ENCODE data around the gene EFHC1. TPM values are rescaled to one million over a fixed set of nuclear protein-coding genes. Genes with fewer than 3 reads are reported as not detected.

The EFHC1 gene
- polyA plus RNA-seq, 1 donor from 2014 or later: 173 TPM

DNA sequence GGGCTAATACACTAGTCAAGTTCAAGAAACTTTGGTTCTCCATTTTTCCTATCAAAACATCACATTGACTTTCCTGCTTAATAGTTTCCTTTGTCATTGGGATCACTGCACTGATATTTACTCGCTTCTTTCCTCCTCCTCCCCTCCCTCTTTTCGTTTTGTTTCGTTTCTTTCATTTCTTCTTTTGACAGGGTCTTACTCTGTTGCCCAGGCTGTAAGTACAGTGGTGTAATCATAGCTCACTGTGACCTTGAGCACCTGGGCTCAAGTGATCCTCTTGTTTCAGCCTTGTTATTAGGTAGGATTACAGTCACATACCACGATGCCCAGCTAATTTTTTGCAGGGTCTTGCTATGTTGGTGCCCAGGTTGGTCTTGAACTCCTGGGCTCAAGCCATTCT is 45.9 kb upstream of the EFHC1 start:
- Histone ChIP-seq H3K27me3 (ENCODE audit: insufficient read depth, low read depth, low read length) (no peaks in the 10 kb centered on the region), H3K79me2 (replicated peaks; ENCODE audit: insufficient read depth, low read length) (no peaks in the 10 kb centered on the region), H3K36me3 (ENCODE audit: insufficient read depth, low read length) (no peaks in the 10 kb centered on the region), H3K27ac (ENCODE audit: low read length) (no peak overlapping the region), H4K20me1 (ENCODE audit: insufficient read depth) (no peaks in the 10 kb centered on the region), H3K4me2 (ENCODE audit: low read length) (no peak overlapping the region), H3K9me3 (ENCODE audit: low read length) (no peaks in the 10 kb centered on the region), H3K4me3 (ENCODE audit: low read length) (no peak overlapping the region), H3K9ac (ENCODE audit: low read length) (no peak overlapping the region), H3K9me2 (ENCODE audit: insufficient read depth, low read length) (no peaks in the 10 kb centered on the region), H3F3A (ENCODE audit: insufficient read depth, low read length, poor library complexity, severe bottlenecking) (no peaks in the 10 kb centered on the region), H2AFZ (ENCODE audit: low read depth, low read length) (no peak overlapping the region)
- TF ChIP-seq EZH2 (IDR thresholded peaks at IDR 0.05; ENCODE audit: borderline replicate concordance, insufficient read depth, low read length, poor library complexity, severe bottlenecking) (no peak), MXI1 (conservative IDR thresholded peaks at IDR 0.05; ENCODE audit: poor library complexity, severe bottlenecking) (no peak), SMC3 (conservative IDR thresholded peaks at IDR 0.05; ENCODE audit: poor library complexity) (no peak), POLR2AphosphoS5 (IDR thresholded peaks at IDR 0.05) (no peak), RAD21 (conservative IDR thresholded peaks at IDR 0.05) (no peak), TAF1 (IDR thresholded peaks at IDR 0.05; ENCODE audit: low read depth) (no peak), EP300 (conservative IDR thresholded peaks at IDR 0.05; ENCODE audit: poor library complexity, severe bottlenecking) (no peak)
- TF ChIP-seq, protein P1, sequence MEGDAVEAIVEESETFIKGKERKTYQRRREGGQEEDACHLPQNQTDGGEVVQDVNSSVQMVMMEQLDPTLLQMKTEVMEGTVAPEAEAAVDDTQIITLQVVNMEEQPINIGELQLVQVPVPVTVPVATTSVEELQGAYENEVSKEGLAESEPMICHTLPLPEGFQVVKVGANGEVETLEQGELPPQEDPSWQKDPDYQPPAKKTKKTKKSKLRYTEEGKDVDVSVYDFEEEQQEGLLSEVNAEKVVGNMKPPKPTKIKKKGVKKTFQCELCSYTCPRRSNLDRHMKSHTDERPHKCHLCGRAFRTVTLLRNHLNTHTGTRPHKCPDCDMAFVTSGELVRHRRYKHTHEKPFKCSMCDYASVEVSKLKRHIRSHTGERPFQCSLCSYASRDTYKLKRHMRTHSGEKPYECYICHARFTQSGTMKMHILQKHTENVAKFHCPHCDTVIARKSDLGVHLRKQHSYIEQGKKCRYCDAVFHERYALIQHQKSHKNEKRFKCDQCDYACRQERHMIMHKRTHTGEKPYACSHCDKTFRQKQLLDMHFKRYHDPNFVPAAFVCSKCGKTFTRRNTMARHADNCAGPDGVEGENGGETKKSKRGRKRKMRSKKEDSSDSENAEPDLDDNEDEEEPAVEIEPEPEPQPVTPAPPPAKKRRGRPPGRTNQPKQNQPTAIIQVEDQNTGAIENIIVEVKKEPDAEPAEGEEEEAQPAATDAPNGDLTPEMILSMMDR (IDR thresholded peaks at IDR 0.05; ENCODE audit: poor library complexity, severe bottlenecking): no peak
- TF ChIP-seq, protein P2, sequence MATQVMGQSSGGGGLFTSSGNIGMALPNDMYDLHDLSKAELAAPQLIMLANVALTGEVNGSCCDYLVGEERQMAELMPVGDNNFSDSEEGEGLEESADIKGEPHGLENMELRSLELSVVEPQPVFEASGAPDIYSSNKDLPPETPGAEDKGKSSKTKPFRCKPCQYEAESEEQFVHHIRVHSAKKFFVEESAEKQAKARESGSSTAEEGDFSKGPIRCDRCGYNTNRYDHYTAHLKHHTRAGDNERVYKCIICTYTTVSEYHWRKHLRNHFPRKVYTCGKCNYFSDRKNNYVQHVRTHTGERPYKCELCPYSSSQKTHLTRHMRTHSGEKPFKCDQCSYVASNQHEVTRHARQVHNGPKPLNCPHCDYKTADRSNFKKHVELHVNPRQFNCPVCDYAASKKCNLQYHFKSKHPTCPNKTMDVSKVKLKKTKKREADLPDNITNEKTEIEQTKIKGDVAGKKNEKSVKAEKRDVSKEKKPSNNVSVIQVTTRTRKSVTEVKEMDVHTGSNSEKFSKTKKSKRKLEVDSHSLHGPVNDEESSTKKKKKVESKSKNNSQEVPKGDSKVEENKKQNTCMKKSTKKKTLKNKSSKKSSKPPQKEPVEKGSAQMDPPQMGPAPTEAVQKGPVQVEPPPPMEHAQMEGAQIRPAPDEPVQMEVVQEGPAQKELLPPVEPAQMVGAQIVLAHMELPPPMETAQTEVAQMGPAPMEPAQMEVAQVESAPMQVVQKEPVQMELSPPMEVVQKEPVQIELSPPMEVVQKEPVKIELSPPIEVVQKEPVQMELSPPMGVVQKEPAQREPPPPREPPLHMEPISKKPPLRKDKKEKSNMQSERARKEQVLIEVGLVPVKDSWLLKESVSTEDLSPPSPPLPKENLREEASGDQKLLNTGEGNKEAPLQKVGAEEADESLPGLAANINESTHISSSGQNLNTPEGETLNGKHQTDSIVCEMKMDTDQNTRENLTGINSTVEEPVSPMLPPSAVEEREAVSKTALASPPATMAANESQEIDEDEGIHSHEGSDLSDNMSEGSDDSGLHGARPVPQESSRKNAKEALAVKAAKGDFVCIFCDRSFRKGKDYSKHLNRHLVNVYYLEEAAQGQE (IDR thresholded peaks at IDR 0.05; ENCODE audit: borderline replicate concordance): no peak

DNA sequence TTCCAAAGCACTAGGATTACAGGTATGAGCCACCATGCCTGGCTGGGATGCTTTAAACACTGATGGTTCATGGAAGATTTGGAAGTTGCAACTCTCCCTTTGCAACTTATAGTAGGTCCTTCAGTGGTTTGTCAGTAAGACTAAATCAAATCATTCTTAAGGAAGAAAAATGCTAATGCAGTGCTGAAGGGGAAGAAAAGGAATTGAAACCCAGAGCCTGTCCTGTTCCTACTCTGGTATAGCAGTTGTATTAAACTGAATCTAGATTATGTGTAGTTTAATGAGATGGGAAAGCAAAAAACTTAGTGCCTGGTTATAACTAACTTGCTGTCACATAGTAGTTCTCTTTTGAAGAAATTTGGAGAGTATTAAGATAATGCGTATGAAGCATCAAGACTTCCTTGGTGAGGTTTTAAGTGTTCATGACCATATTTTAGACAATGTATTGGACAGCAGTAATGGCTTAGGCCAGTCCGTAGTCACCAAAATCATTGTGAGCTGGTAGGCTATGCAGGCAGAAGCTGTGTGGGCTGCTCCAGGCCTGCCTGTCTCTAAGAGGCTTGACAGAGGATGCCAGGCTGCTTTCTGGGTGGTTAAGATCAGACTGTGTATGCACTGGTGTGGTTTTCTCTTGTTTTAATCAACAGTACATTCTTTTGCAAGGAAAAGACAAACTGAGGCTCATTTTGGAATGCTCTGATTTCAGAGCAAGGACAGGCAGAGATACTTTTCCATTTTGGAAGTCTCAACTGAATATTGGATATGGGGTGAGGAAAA is 44.2 kb upstream of the EFHC1 start:
- H3K9me3 ChIP-seq (ENCODE audit: low read length): no peaks in the 10 kb centered on the region
- H3K27me3 ChIP-seq (ENCODE audit: insufficient read depth, low read depth, low read length): no peaks in the 10 kb centered on the region
- H3K4me2 ChIP-seq (ENCODE audit: low read length): no peak overlapping the region
- TF ChIP-seq, protein P1 (IDR thresholded peaks at IDR 0.05; ENCODE audit: poor library complexity, severe bottlenecking): no peak
- TF ChIP-seq RAD21 (conservative IDR thresholded peaks at IDR 0.05): no peak
- TF ChIP-seq EZH2 (IDR thresholded peaks at IDR 0.05; ENCODE audit: borderline replicate concordance, insufficient read depth, low read length, poor library complexity, severe bottlenecking): no peak
- TF ChIP-seq SMC3 (conservative IDR thresholded peaks at IDR 0.05; ENCODE audit: poor library complexity): no peak
- no peak for TF ChIP-seq POLR2AphosphoS5 (IDR thresholded peaks at IDR 0.05)
- TF ChIP-seq MXI1 (conservative IDR thresholded peaks at IDR 0.05; ENCODE audit: poor library complexity, severe bottlenecking): no peak
- no peak for TF ChIP-seq EP300 (conservative IDR thresholded peaks at IDR 0.05; ENCODE audit: poor library complexity, severe bottlenecking)
- TF ChIP-seq, protein P2 (IDR thresholded peaks at IDR 0.05; ENCODE audit: borderline replicate concordance): no peak
- no peak for TF ChIP-seq TAF1 (IDR thresholded peaks at IDR 0.05; ENCODE audit: low read depth)
- no peak overlapping the region for H2AFZ ChIP-seq (ENCODE audit: low read depth, low read length)
- H3F3A ChIP-seq (ENCODE audit: insufficient read depth, low read length, poor library complexity, severe bottlenecking): no peaks in the 10 kb centered on the region
- H3K9me2 ChIP-seq (ENCODE audit: insufficient read depth, low read length): no peaks in the 10 kb centered on the region
- no peak overlapping the region for H3K27ac ChIP-seq (ENCODE audit: low read length)
- H3K36me3 ChIP-seq (ENCODE audit: insufficient read depth, low read length): no peaks in the 10 kb centered on the region
- no peak overlapping the region for H3K9ac ChIP-seq (ENCODE audit: low read length)
- H3K4me3 ChIP-seq (ENCODE audit: low read length): no peak overlapping the region
- no peaks in the 10 kb centered on the region for H4K20me1 ChIP-seq (ENCODE audit: insufficient read depth)
- no peaks in the 10 kb centered on the region for H3K79me2 ChIP-seq (replicated peaks; ENCODE audit: insufficient read depth, low read length)

Data from neural cell (in vitro differentiated cells).